ENCODE results near the gene CSF1.

Gene CSF1

DNA sequence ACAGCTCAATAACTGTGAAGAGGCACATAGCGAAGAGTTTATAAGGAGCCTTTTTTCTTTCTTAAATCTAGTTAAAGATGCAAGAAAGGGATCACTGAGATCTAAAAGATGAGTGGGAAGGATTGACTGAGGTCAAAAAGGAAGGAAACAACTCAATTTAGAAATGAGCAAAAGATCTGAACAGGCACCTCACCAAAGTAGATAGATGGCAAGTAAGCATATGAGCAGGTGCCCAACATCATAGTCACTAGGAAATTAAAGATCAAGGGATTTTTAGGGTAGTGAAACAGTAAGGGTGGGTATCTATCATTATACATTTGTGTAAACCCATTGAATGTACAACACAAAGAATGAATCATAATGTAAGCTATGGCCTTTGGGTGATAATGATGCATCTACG, 44.6 kb upstream of the CSF1 start:
- Histone ChIP-seq H3K36me3 (ENCODE audit: low read depth) (no peaks in the 10 kb centered on the region), H3K27me3 (ENCODE audit: insufficient read depth, poor library complexity, severe bottlenecking) (no peaks in the 10 kb centered on the region), H3K9me3 (ENCODE audit: severe bottlenecking) (no peaks in the 10 kb centered on the region), H3K4me3 (ENCODE audit: severe bottlenecking) (no peak overlapping the region), H3K27ac (ENCODE audit: poor library complexity, severe bottlenecking) (no peak overlapping the region), H3K4me1 (ENCODE audit: insufficient read depth, poor library complexity, severe bottlenecking) (no peaks in the 10 kb centered on the region)
- ATAC-seq (ENCODE audit: low read depth) (no peak), DNase-seq (ENCODE audit: low spot score) (no peak)
- TF ChIP-seq, protein P1, sequence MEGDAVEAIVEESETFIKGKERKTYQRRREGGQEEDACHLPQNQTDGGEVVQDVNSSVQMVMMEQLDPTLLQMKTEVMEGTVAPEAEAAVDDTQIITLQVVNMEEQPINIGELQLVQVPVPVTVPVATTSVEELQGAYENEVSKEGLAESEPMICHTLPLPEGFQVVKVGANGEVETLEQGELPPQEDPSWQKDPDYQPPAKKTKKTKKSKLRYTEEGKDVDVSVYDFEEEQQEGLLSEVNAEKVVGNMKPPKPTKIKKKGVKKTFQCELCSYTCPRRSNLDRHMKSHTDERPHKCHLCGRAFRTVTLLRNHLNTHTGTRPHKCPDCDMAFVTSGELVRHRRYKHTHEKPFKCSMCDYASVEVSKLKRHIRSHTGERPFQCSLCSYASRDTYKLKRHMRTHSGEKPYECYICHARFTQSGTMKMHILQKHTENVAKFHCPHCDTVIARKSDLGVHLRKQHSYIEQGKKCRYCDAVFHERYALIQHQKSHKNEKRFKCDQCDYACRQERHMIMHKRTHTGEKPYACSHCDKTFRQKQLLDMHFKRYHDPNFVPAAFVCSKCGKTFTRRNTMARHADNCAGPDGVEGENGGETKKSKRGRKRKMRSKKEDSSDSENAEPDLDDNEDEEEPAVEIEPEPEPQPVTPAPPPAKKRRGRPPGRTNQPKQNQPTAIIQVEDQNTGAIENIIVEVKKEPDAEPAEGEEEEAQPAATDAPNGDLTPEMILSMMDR (IDR thresholded peaks at IDR 0.05; ENCODE audit: poor library complexity, severe bottlenecking): no peak

DNA sequence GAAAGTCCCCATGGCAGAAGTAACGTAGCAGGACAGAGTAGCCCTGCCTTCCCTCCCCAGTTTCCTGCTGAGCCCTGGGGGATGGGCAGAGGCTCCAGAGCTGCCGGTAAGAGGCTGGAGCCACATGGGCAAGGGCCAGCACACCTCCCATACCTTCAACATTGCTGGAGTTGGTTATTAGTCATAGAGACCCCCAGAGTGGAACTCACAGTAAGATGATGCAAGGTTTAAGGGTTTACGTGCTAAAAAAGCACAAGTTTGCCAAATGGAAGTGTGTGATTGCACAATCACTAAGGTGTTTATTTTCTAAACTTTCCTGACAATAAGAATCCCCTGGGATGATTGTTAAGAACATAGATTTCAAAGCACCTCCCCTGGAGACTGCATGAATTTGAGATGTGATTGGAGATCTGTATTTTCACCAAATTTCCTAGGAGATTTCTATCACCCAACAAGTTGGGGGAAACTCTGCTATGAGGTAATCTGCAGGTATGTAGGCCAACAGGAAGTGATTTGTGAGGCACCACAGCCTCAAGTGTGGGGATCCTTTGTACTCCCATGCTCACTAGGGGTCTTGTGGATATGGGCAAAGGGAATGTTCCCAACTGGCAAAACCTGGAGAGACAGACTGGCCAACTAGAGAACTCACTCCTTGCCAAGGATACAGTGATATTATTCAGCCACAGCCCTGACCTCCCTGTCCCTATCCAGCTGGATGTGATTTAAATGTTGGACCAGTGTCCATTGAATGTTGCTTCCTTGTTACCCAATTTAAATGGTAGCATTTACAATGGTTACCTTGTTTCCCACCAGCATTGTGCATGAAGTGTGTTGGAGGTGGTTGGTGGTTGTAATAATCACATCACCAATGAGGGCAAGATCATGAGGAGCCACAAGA, 37.1 kb upstream of the CSF1 start:
- Histone ChIP-seq H3K27me3 (ENCODE audit: insufficient read depth, poor library complexity, severe bottlenecking) (no peaks in the 10 kb centered on the region), H3K36me3 (ENCODE audit: low read depth) (no peaks in the 10 kb centered on the region), H3K4me3 (ENCODE audit: severe bottlenecking) (no peak overlapping the region), H3K9me3 (ENCODE audit: severe bottlenecking) (no peaks in the 10 kb centered on the region), H3K27ac (ENCODE audit: poor library complexity, severe bottlenecking) (no peak overlapping the region), H3K4me1 (ENCODE audit: insufficient read depth, poor library complexity, severe bottlenecking) (peaks cover 17% of the 10 kb centered on the region)
- DNase-seq (ENCODE audit: low spot score): no peak
- TF ChIP-seq, protein P1 (IDR thresholded peaks at IDR 0.05; ENCODE audit: poor library complexity, severe bottlenecking): no peak
- no peak for ATAC-seq (ENCODE audit: low read depth)

DNA sequence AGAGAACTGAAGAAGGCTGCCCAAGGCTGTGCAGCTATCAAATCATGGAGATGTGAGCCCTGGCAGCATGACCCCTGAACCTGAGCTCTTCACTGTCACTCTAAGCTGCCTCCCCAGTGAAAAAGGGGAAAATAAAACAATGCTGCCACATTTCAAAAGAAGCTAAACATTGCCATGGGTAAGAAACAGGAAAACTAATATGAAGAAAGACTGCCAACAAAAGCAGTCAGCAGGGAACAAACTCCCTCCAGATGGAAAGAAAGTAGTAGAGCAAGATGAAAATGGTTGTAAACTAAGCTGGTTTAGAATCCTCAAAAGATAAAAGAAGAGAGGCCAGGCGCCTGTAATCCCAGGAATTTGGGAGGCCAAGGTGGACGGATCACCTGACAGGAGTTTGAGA, 36.2 kb upstream of the CSF1 start:
- ATAC-seq (ENCODE audit: low read depth) (no peak), DNase-seq (ENCODE audit: low spot score) (no peak)
- no peak overlapping the region for H3K27ac ChIP-seq (ENCODE audit: poor library complexity, severe bottlenecking)
- H3K9me3 ChIP-seq (ENCODE audit: severe bottlenecking): no peaks in the 10 kb centered on the region
- H3K4me3 ChIP-seq (ENCODE audit: severe bottlenecking): no peak overlapping the region
- H3K4me1 ChIP-seq (ENCODE audit: insufficient read depth, poor library complexity, severe bottlenecking): peaks cover 17% of the 10 kb centered on the region
- no peaks in the 10 kb centered on the region for H3K27me3 ChIP-seq (ENCODE audit: insufficient read depth, poor library complexity, severe bottlenecking)
- H3K36me3 ChIP-seq (ENCODE audit: low read depth): no peaks in the 10 kb centered on the region
- TF ChIP-seq, protein P1 (IDR thresholded peaks at IDR 0.05; ENCODE audit: poor library complexity, severe bottlenecking): no peak

DNA sequence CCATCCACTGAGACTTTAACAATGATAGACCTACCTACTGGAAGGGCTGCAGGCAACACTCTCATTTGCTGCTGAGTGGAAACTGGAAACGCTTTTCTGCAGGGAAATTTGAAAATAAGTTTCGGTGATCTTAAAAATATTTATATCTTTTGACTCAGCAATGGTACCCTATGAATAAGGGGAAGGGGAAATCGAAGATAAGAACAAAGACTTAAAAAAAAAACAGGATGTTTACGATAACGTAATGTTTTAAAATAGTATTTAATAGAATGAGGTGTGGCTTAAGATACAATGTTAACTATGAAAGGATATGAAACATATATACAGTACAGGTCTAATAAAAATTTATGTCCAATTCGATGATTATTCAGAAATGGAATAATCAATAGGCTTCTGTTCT, 34.8 kb upstream of the CSF1 start:
- no peaks in the 10 kb centered on the region for H3K27me3 ChIP-seq (ENCODE audit: insufficient read depth, poor library complexity, severe bottlenecking)
- H3K4me3 ChIP-seq (ENCODE audit: severe bottlenecking): no peak overlapping the region
- H3K9me3 ChIP-seq (ENCODE audit: severe bottlenecking): no peaks in the 10 kb centered on the region
- H3K27ac ChIP-seq (ENCODE audit: poor library complexity, severe bottlenecking): no peak overlapping the region
- no peak for ATAC-seq (ENCODE audit: low read depth)
- DNase-seq (ENCODE audit: low spot score): no peak
- peaks cover 17% of the 10 kb centered on the region for H3K4me1 ChIP-seq (ENCODE audit: insufficient read depth, poor library complexity, severe bottlenecking)
- no peaks in the 10 kb centered on the region for H3K36me3 ChIP-seq (ENCODE audit: low read depth)
- TF ChIP-seq, protein P1 (IDR thresholded peaks at IDR 0.05; ENCODE audit: poor library complexity, severe bottlenecking): no peak

Measured in RWPE2 (cell line).